Tibial nerve (tissue), 4 donors: ENCODE data around the gene TBC1D24. TPM values are rescaled to one million over a fixed set of nuclear protein-coding genes. Genes with fewer than 3 reads are reported as not detected.
"Not testable (repeated sequence)": the region's sequence is repeated elsewhere in the genome, so short reads cannot be mapped to it uniquely, and the experiment has no call there.

Experiments used
- DNase-seq, 2 donors: peaks; one replicate each; pipeline ENCODE4 v3.0.0-alpha.2; 2019; ENCODE audit warnings: low spot score in 2 of 2
- H3K27ac ChIP-seq, 4 donors: fragments of 200-600 bp; sonication (generic) in 3 of 4; one replicate each; pipeline ENCODE4 v1.5.1; 2017 to 2019; ENCODE audit warnings: mild to moderate bottlenecking in 1 of 4
- H3K27me3 ChIP-seq, 2 donors: fragments of 200-600 bp; sonication (generic) in 1 of 2; one replicate each; pipeline versions ENCODE4 v1.5.1 to v1.6.0; 2017 to 2019
- H3K36me3 ChIP-seq, 3 donors: fragments of 200-600 bp; sonication (generic); one replicate each; pipeline ENCODE4 v1.5.1; 2018 to 2019
- H3K4me1 ChIP-seq, 4 donors: fragments of 200-600 bp; sonication (generic) in 3 of 4; one replicate each; pipeline ENCODE4 v1.5.1; 2017 to 2019
- H3K4me3 ChIP-seq, 4 donors: fragments of 200-600 bp; sonication (generic) in 3 of 4; one replicate each; pipeline ENCODE4 v1.5.1; 2017 to 2019; ENCODE audit warnings: mild to moderate bottlenecking in 1 of 4, moderate library complexity in 1 of 4
- H3K9me3 ChIP-seq, 4 donors: fragments of 200-600 bp; sonication (generic) in 3 of 4; one replicate each; pipeline ENCODE4 v1.5.1; 2017 to 2019
- CTCF ChIP-seq, 5 experiments: fragments of 200-600 bp in 3 of 5; fragments of 450-650 bp in 2 of 5; sonication (generic) in 3 of 5; IDR thresholded peaks; one replicate each; pipeline ENCODE4 v1.5.1; 2016 to 2019; ENCODE audit warnings: antibody characterized with exemption in 5 of 5, mild to moderate bottlenecking in 3 of 5, moderate library complexity in 2 of 5
- EP300 ChIP-seq, 2 donors: sonication (generic); formaldehyde crosslinking; IDR thresholded peaks; one replicate each; pipeline ENCODE4 v1.6.1; 2017; ENCODE audit warnings: antibody characterized with exemption in 2 of 2, mild to moderate bottlenecking in 1 of 2
- POLR2A ChIP-seq, 2 donors: fragments of 450-650 bp; IDR thresholded peaks; one replicate each; pipeline ENCODE4 v1.6.1; 2017; ENCODE audit warnings: antibody characterized with exemption in 2 of 2, mild to moderate bottlenecking in 2 of 2, moderate library complexity in 2 of 2
- WGBS, 2 donors: methylation state at CpG; one replicate each; pipeline ENCODE4 v1.1.5; 2018; 5-methylcytosine and 5-hydroxymethylcytosine counted together
- total RNA-seq, 4 donors: library from RNA; depleted of rRNA; stranded (reverse); fragments of >200 nt; gene quantifications; one replicate each; pipeline ENCODE4 v1.1.0, GENCODE V29; 2016

Gene TBC1D24
- total RNA-seq, 4 donors from 2014 or later = 12.0 to 18.3 (median 16.3) TPM

GRCh38 chr16:2439598-2439997 is 35.3 kb upstream of the TBC1D24 start:
- Histone ChIP-seq H3K4me1 (no peaks in the 10 kb centered on the region), H3K4me3 (no peak overlapping the region), H3K9me3 (no peaks in the 10 kb centered on the region), H3K27me3 (no peaks in the 10 kb centered on the region), H3K27ac (no peak overlapping the region), H3K36me3 (peaks cover 0 to 59% (median 0%) of the 10 kb centered on the region in 3 donors)
- no peak for DNase-seq
- WGBS, 2 donors = 90 to 95% methylated on average over 2 to 11 of the region's 11 CpGs
- TF ChIP-seq EP300 (IDR thresholded peaks at IDR 0.05) (no peak), POLR2A (IDR thresholded peaks at IDR 0.05) (no peak), CTCF (IDR thresholded peaks at IDR 0.05) (no peak)

- WGBS, 2 donors = 87 to 92% methylated on average over 14 to 15 of the region's 15 CpGs
- not testable (repeated sequence) for H3K9me3 ChIP-seq, DNase-seq
These were observed 33.7 kb upstream of the TBC1D24 start for GRCh38 chr16:2441143-2441804.

GRCh38 chr16:2443555-2443954 is 31.4 kb upstream of the TBC1D24 start:
- no peak for DNase-seq
- Histone ChIP-seq H3K36me3 (peaks cover 0 to 69% (median 0%) of the 10 kb centered on the region in 3 donors), H3K4me1 (no peaks in the 10 kb centered on the region), H3K4me3 (no peak overlapping the region), H3K9me3 (no peaks in the 10 kb centered on the region), H3K27me3 (no peaks in the 10 kb centered on the region), H3K27ac (no peak overlapping the region)
- TF ChIP-seq POLR2A (IDR thresholded peaks at IDR 0.05) (no peak), CTCF (IDR thresholded peaks at IDR 0.05) (no peak), EP300 (IDR thresholded peaks at IDR 0.05) (no peak)
- 86 to 96% methylated on average over 9 of the region's 9 CpGs for WGBS, 2 donors

More at GRCh38 chr16:2441143-2441804, 33.7 kb upstream of the TBC1D24 start:
- not testable (repeated sequence) for H3K4me3 ChIP-seq, H3K4me1 ChIP-seq, H3K27me3 ChIP-seq, H3K27ac ChIP-seq
- peaks cover 0 to 69% (median 0%) of the 10 kb centered on the region in 3 donors for H3K36me3 ChIP-seq

GRCh38 chr16:2447920-2448583 is 26.9 kb upstream of the TBC1D24 start:
- TF ChIP-seq CTCF (IDR thresholded peaks at IDR 0.05) = no peak
- no peak for TF ChIP-seq POLR2A (IDR thresholded peaks at IDR 0.05)
- TF ChIP-seq EP300 (IDR thresholded peaks at IDR 0.05) = no peak
- H3K4me3 ChIP-seq = no peak overlapping the region
- no peak for DNase-seq
- no peaks in the 10 kb centered on the region for H3K4me1 ChIP-seq
- WGBS, 2 donors = 93 to 95% methylated on average over 11 of the region's 11 CpGs
- H3K27me3 ChIP-seq = no peaks in the 10 kb centered on the region
- no peaks in the 10 kb centered on the region for H3K9me3 ChIP-seq
- no peak overlapping the region for H3K27ac ChIP-seq
- peaks cover 0 to 88% (median 0%) of the 10 kb centered on the region in 3 donors for H3K36me3 ChIP-seq

GRCh38 chr16:2449118-2449517 is 25.8 kb upstream of the TBC1D24 start:
- H3K27ac ChIP-seq = no peak overlapping the region
- TF ChIP-seq CTCF (IDR thresholded peaks at IDR 0.05) = no peak
- no peak for DNase-seq
- no peak overlapping the region for H3K4me3 ChIP-seq
- H3K27me3 ChIP-seq = no peaks in the 10 kb centered on the region
- 95 to 97% methylated on average over 14 to 20 of the region's 25 CpGs for WGBS, 2 donors
- peaks cover 0 to 92% (median 0%) of the 10 kb centered on the region in 3 donors for H3K36me3 ChIP-seq
- H3K4me1 ChIP-seq = peaks cover 0 to under 1% (median 0%) of the 10 kb centered on the region in 4 donors
- H3K9me3 ChIP-seq = no peaks in the 10 kb centered on the region
